H1 (cell line): Measurements from ENCODE around the gene COL5A2. TPM values are rescaled to one million over a fixed set of nuclear protein-coding genes. Genes with fewer than 3 reads are reported as not detected.

Experiments
- ASH2L ChIP-seq: fragments of 200-600, 300-600 bp; sonication (generic); IDR thresholded peaks from one replicate; pipeline ENCODE4 v1.7.1; 2017; ENCODE audit warnings: low read length
- BACH1 ChIP-seq: IDR thresholded peaks from 2 replicates; pipeline ENCODE4 v1.6.1; 2012; ENCODE audit warnings: low read length, improper control_type of control experiment
- EGR1 ChIP-seq: IDR thresholded peaks from 2 replicates; pipeline ENCODE4 v1.6.1; 2011; ENCODE audit warnings: low read depth, low read length, borderline replicate concordance
- EP300 ChIP-seq, 2 experiments: IDR thresholded peaks; 1 replicate in 1 of 2; 2 replicates in 1 of 2; pipeline ENCODE4 v1.6.1; 2011 to 2012; ENCODE audit warnings: low read depth in 2 of 2, low read length in 2 of 2, mild to moderate bottlenecking in 2 of 2, borderline replicate concordance in 1 of 2, inconsistent platforms in 1 of 2, moderate library complexity in 1 of 2
- GTF2F1 ChIP-seq: IDR thresholded peaks from 2 replicates; pipeline ENCODE4 v1.6.1; 2012; ENCODE audit warnings: low read depth, low read length, improper control_type of control experiment, borderline replicate concordance
- NANOG ChIP-seq: IDR thresholded peaks from 2 replicates; pipeline ENCODE4 v1.6.1; 2011; ENCODE audit warnings: low read length, low read depth, mild to moderate bottlenecking, inconsistent platforms; ENCODE audit not compliant: insufficient read depth, poor library complexity, severe bottlenecking
- SP4 ChIP-seq: IDR thresholded peaks from 2 replicates; pipeline ENCODE4 v1.6.1; 2012; ENCODE audit warnings: low read length, inconsistent platforms
- polyA plus RNA-seq, 7 experiments: library from polyadenylated mRNA; depleted of rRNA in 3 of 7; stranded (reverse) in 5 of 7; unstranded in 2 of 7; fragments of >200 nt in 5 of 7; fragments of 200-250 nt in 2 of 7; gene quantifications; 1 replicate in 5 of 7; 2 replicates in 1 of 7; 4 replicates in 1 of 7; pipeline versions ENCODE4 v1.2.1 to v1.2.3, GENCODE V29; 2011 to 2013; ENCODE audit warnings: missing spikeins in 2 of 7, mixed read lengths in 2 of 7
- total RNA-seq: library from RNA; stranded (reverse); fragmentation: NEBNext Ultra II Directional; extraction: Animal tissue kit (Norgen Biotek cat#: 25700); gene quantifications from 2 replicates; pipeline ENCODE4 v1.2.1, GENCODE V29; 2021
- TF ChIP-seq, protein P1 (sequence below): fragments of 300-600 bp; sonication (generic); IDR thresholded peaks from 2 replicates; pipeline ENCODE4 v1.7.1; 2012; ENCODE audit warnings: low read length, moderate library complexity, mild to moderate bottlenecking, inconsistent platforms; ENCODE audit not compliant: insufficient replicate concordance
- TF ChIP-seq, protein P2 (sequence below): IDR thresholded peaks from 2 replicates; pipeline ENCODE4 v1.6.1; 2012; ENCODE audit warnings: inconsistent platforms
- TF ChIP-seq, protein P3 (sequence below): IDR thresholded peaks from 2 replicates; pipeline ENCODE4 v1.6.1; 2011; ENCODE audit warnings: low read length, improper control_type of control experiment

Gene COL5A2
- total and polyA plus RNA-seq, 2 of the 8 experiments (the other 6 are each of a cell fraction or from before 2014, with no cell fraction given) = 4.7 to 24.2 TPM

DNA sequence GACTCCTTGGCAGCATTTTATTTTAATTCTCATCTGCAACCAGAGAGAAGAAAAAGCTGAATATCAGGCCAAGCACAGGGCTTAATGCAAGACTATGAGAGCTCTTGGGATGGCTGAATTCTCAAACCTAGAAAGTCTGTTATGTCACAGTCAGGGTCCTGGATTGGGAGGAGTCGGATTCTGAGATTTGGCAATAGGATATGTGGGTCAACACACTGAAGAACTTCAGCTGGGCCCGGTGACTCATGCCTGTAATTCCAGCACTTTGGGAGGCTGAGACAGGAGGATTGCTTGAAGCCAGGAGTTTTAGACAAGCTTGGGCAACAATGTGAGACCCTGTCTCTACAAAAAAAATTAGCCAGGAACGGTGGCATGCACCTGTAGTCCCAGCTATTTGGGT, 103.0 kb downstream of the COL5A2 start (continued):
- TF ChIP-seq, protein P1, sequence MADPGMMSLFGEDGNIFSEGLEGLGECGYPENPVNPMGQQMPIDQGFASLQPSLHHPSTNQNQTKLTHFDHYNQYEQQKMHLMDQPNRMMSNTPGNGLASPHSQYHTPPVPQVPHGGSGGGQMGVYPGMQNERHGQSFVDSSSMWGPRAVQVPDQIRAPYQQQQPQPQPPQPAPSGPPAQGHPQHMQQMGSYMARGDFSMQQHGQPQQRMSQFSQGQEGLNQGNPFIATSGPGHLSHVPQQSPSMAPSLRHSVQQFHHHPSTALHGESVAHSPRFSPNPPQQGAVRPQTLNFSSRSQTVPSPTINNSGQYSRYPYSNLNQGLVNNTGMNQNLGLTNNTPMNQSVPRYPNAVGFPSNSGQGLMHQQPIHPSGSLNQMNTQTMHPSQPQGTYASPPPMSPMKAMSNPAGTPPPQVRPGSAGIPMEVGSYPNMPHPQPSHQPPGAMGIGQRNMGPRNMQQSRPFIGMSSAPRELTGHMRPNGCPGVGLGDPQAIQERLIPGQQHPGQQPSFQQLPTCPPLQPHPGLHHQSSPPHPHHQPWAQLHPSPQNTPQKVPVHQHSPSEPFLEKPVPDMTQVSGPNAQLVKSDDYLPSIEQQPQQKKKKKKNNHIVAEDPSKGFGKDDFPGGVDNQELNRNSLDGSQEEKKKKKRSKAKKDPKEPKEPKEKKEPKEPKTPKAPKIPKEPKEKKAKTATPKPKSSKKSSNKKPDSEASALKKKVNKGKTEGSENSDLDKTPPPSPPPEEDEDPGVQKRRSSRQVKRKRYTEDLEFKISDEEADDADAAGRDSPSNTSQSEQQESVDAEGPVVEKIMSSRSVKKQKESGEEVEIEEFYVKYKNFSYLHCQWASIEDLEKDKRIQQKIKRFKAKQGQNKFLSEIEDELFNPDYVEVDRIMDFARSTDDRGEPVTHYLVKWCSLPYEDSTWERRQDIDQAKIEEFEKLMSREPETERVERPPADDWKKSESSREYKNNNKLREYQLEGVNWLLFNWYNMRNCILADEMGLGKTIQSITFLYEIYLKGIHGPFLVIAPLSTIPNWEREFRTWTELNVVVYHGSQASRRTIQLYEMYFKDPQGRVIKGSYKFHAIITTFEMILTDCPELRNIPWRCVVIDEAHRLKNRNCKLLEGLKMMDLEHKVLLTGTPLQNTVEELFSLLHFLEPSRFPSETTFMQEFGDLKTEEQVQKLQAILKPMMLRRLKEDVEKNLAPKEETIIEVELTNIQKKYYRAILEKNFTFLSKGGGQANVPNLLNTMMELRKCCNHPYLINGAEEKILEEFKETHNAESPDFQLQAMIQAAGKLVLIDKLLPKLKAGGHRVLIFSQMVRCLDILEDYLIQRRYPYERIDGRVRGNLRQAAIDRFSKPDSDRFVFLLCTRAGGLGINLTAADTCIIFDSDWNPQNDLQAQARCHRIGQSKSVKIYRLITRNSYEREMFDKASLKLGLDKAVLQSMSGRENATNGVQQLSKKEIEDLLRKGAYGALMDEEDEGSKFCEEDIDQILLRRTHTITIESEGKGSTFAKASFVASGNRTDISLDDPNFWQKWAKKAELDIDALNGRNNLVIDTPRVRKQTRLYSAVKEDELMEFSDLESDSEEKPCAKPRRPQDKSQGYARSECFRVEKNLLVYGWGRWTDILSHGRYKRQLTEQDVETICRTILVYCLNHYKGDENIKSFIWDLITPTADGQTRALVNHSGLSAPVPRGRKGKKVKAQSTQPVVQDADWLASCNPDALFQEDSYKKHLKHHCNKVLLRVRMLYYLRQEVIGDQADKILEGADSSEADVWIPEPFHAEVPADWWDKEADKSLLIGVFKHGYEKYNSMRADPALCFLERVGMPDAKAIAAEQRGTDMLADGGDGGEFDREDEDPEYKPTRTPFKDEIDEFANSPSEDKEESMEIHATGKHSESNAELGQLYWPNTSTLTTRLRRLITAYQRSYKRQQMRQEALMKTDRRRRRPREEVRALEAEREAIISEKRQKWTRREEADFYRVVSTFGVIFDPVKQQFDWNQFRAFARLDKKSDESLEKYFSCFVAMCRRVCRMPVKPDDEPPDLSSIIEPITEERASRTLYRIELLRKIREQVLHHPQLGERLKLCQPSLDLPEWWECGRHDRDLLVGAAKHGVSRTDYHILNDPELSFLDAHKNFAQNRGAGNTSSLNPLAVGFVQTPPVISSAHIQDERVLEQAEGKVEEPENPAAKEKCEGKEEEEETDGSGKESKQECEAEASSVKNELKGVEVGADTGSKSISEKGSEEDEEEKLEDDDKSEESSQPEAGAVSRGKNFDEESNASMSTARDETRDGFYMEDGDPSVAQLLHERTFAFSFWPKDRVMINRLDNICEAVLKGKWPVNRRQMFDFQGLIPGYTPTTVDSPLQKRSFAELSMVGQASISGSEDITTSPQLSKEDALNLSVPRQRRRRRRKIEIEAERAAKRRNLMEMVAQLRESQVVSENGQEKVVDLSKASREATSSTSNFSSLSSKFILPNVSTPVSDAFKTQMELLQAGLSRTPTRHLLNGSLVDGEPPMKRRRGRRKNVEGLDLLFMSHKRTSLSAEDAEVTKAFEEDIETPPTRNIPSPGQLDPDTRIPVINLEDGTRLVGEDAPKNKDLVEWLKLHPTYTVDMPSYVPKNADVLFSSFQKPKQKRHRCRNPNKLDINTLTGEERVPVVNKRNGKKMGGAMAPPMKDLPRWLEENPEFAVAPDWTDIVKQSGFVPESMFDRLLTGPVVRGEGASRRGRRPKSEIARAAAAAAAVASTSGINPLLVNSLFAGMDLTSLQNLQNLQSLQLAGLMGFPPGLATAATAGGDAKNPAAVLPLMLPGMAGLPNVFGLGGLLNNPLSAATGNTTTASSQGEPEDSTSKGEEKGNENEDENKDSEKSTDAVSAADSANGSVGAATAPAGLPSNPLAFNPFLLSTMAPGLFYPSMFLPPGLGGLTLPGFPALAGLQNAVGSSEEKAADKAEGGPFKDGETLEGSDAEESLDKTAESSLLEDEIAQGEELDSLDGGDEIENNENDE = no peak
- TF ChIP-seq EGR1 (no peak), EP300 (IDR thresholded peaks at IDR 0.05; ENCODE audit: borderline replicate concordance in 1 of 2, low read depth in 2 of 2, low read length in 2 of 2) (no peak), ASH2L (no peak), BACH1 (no peak), GTF2F1 (no peak), NANOG (no peak), SP4 (no peak)
- TF ChIP-seq, protein P2, sequence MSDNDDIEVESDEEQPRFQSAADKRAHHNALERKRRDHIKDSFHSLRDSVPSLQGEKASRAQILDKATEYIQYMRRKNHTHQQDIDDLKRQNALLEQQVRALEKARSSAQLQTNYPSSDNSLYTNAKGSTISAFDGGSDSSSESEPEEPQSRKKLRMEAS = no peak
- TF ChIP-seq, protein P3, sequence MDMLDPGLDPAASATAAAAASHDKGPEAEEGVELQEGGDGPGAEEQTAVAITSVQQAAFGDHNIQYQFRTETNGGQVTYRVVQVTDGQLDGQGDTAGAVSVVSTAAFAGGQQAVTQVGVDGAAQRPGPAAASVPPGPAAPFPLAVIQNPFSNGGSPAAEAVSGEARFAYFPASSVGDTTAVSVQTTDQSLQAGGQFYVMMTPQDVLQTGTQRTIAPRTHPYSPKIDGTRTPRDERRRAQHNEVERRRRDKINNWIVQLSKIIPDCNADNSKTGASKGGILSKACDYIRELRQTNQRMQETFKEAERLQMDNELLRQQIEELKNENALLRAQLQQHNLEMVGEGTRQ = no peak
